LHCN-M2 (cell line): ENCODE data around the gene NOP14. TPM values are rescaled to one million over a fixed set of nuclear protein-coding genes. Genes with fewer than 3 reads are reported as not detected.
A peak's percentile ranks its signal among the peaks of the same experiment; 100 is the strongest.
"Not testable (repeated sequence)": the region's sequence is repeated elsewhere in the genome, so short reads cannot be mapped to it uniquely, and the experiment has no call there.

Source experiments
- DNase-seq: peaks from one replicate; pipeline ENCODE4 v3.0.0-alpha.2; 2012; ENCODE audit warnings: low read depth
- total RNA-seq: library from RNA; depleted of rRNA; stranded (reverse); fragments of >200 nt; gene quantifications from 2 replicates; pipeline ENCODE4 v1.2.3, GENCODE V29; 2014

Gene NOP14
- total RNA-seq, 1 experiment from 2014 or later: 33.1 TPM

DNA sequence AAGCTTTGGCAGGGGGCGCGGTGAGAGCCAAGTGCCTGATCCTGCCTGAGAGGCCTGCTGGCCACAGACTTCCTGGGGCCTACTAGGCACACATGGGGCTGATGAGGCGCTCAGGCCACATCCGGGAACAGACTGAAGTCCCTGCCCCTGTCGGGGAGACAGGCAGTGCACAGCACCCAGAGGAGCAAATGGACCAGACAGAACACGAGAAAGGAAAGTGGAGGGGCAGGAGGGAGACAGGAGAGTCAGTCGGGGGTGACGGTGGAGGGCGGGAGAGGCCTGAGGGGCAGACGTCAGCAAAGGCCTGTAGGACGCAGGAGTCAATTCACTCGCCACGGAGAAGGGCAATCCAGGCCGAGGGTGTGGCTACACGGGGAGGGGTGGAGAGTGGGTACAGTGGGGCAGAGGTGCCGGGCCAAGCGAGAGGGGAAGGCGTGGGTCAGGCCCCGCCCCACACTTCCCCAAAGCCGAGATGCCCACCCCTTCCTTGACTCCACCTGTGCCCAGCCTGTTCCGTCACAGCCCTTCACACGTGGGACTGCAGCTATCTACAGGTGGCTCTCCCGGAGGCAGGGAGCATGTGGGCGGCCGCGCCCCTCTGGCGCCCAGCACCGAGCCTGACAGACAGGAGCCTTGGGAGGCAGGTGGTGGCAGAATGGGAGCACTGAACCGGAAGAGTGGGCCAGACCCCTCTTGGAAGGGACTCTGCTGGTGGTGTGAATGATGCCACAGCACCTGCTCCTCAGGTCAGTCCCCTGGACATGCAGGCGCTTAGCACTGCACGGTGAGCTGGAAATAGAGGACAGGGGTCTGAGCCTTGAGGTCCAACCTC lies 20.5 kb downstream of the NOP14 start:
- no peak for DNase-seq

- no peak for DNase-seq
Measured at GRCh38 chr4:2942037-2942531, 21.1 kb downstream of the NOP14 start.

- no peak for DNase-seq
Measured at GRCh38 chr4:2941138-2942036, 21.8 kb downstream of the NOP14 start.

DNA sequence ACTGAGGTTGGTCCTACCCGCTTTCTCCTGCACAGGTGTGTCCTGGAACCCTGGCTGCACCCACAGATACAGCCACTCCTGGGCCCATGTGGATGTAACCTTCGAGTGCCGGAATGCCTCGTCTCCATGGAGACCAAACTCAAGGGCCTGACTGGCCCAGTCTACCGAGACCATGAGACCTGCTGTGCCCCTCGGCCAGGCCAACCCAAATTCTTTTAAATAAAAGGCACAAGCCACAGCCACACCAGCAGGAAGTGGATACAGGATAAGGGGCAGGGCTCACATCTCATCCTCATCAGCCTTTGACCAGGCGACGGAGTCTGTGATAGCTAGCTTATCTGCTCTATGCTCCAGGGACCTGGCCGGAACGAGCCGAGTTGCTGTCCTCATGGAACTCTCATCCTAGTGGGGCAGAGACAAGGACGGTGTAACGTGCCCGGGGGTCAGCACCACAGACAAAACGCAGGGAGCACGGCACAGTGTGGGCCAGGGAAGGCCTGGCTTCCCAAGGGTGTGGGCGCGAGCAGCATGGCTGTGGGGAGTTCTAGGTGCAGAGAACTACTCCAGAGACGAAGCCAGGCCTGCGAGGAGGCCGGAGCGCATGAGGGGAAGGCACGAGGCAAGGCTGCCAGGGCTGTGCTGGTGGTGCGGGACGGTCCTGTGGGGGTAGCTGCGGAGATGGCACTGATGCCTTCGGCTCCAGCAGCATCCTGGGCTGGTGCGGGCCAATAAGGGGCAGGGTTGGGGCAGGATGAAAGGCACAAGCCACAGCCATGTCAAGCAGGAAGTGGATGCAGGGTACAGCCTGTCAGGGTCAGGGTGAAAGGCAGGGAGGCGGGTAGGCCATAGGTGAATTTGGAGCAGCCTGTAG lies 22.7 kb downstream of the NOP14 start:
- no peak for DNase-seq

- no peak for DNase-seq
Measured at GRCh38 chr4:2939383-2940243, 23.6 kb downstream of the NOP14 start.

DNA sequence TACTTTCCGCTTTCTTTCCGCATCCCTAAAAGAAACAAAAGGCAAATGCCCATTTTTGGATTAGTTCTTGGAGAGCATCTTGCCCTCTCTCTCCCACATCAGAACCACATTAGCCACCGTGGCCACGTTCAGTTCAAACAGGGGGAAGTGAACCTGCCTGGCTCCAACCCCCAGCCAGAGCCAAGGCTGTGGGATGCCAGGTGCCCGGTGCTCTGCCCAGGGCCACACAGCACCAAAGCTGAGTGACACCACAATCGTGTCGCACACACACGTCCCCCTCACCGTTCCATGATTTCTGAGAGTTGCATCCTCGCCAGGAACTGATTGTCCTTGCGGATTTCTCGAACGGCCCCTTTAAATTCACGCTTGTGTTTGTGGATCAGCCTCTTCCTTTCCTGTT lies 24.3 kb downstream of the NOP14 start:
- DNase-seq: no peak

GRCh38 chr4:2938411-2938810 lies 24.8 kb downstream of the NOP14 start:
- not testable (repeated sequence) for DNase-seq

DNA sequence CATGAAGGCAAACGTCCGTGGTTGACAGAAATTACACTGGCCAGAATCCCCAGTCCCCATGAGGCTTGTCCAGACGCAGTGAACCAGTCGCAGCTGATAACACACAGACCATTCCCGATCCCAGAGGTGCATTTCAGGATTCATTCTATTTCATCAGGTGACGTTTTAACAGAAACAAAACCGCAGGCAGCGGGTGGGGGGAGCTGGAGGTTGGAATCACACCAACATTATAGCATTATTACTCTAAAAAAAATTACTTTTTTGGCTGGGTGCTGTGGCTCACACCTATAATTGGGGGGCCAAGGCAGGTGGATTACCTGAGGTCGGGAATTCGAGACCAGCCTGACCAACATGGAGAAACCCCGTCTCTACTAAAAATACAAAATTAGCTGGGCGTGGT lies 25.2 kb downstream of the NOP14 start:
- DNase-seq: no peak

GRCh38 chr4:2937146-2937857 lies 25.9 kb downstream of the NOP14 start:
- no peak for DNase-seq

- peak; percentile 80 for DNase-seq
Measured at GRCh38 chr4:2936773-2937145, 26.4 kb downstream of the NOP14 start.

GRCh38 chr4:2935762-2936743 lies 27.2 kb downstream of the NOP14 start:
- DNase-seq: no peak

DNA sequence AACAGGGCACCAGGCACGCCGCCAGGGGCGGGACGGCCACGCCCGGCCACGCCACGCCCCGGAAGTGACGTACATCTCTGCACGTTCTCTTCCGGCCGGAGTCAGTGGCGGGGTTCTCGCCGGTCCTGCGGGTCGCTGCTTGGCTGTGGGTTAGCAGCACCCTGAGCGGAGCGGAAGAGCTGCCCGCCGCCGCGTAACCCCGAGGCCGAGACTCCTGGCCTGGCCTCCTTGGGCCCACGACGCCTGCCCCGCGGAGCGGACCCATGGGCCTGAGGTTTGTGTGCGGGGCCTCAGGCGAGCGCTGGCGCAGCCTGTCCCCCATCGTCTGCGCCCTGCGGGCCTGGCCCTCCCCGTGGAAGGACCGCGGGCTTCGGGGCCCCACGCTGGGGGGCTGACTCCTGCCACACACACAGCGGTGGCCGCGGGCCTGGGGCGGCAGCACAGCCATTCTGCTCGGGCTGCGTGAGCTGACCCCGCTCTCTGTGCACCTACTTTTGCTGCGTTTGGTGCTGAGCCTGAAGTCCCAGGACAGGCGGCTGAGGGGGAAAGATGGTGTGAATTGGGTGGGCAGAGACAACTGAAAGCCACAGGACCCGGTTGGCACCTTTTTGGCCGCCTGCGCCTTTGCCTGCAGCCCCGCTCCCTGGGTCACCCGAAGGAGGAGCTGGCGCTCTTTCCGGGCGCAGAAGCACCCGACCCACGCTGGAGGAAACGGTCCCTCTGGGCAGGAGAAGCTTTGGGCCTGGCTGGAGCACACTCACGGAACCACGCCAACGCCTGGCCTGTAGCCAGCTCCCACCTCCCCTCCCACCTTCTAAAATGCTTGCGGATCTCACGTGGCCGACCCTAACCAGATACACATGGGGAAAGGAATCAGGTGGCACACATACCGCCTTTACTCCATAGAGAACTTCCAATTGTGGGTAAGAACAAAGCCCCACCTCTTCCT lies 28.1 kb downstream of the NOP14 start:
- peak; percentile 82 for DNase-seq

GRCh38 chr4:2934077-2934812 lies 29.0 kb downstream of the NOP14 start:
- DNase-seq: peak; percentile 57

- DNase-seq: no peak
Measured at GRCh38 chr4:2933566-2934076, 29.6 kb downstream of the NOP14 start.

DNA sequence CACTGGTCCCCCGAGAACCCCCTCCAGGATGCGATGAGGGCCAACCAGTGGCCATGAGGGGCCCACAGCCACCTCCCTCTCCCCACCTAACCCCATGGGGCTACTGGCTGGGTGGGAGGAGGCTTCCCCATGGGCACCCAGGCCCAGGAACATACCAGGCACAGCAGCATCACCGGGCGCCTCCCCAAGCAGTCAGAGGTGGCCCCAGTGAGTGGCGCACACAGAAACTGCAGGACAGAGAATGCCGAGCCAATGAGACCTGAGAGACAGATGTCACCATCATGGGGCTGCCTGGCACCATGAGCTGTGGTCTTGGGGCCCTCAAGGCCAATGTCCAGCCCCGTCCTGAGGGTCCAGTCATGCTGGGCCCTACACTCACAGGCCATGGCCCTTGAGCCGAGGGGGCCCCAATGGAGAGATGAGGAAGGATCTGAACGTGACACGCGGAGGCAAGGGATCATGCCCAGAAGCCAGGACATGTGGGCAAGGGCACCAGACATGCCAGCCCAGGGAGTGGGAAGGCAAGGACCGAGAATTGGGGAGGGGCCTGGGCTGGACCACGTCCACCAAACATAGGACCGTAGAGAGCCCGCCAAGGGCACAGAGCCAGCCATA lies 30.1 kb downstream of the NOP14 start:
- DNase-seq: no peak

DNA sequence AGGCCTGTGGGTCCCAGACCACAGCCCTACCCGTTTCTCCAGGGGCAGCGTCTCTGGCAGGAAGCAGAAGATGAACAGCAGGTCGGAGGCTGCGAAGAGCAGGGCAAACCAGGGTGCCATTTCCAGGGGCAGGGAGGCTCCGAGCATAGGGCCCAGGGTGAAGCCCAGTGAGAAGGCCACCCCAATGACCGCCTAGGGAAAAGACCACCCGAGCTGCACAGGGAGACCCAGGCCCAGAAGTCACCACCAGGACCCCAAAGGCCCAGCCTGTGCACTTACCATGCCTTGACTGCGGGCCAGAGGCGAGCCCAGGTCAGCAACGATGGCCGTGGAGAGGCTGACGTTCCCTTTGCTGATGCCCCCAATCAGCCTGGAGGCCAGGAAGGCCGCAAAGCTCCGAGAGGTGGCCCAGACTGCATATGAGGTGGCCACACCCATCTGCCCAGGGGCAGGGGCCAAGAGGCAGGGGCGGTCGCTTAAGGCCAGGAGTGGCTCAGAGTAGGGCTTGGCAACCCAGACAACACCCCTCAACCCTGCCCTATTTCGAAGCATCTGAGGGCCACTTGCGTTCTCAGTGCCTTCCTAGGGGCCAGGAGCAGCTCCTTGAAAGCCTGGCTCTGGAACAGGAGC lies 30.8 kb downstream of the NOP14 start:
- DNase-seq: no peak
